NCI-H460 (cell line): ENCODE data around the gene ENTPD3. TPM values are rescaled to one million over a fixed set of nuclear protein-coding genes. Genes with fewer than 3 reads are reported as not detected.

ENCODE experiments used
- DNase-seq: peaks from one replicate; pipeline ENCODE4 v3.0.0-alpha.2; 2016; ENCODE audit warnings: low read depth; ENCODE audit errors: extremely low read depth
- total RNA-seq: library from RNA; depleted of rRNA; stranded (reverse); fragments of >200 nt; shearing (Covaris generic); gene quantifications from 2 replicates; pipeline ENCODE4 v1.2.3, GENCODE V29; 2014

The ENTPD3 gene
- total RNA-seq, 1 experiment from 2014 or later = not detected

DNA sequence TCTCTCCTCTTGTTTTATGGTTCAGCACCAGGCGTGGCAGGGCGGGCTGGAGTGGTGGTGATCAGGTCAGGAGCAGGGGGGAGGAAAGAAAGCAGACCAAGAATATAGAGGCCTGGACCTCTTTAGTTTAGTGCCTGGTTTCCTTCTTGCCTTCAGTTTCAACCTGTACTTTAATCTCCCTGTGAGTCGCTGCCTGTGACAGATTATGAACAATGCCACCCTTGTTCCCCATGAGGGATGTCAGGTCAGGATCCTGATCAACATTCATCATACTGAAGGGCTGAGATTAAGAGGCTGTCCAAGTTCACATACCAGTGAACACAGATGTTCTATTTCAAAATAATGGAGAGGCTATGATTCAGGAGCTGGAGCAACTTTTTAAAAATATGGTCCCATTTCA is 11.4 kb downstream of the ENTPD3 start:
- no peak for DNase-seq

DNA sequence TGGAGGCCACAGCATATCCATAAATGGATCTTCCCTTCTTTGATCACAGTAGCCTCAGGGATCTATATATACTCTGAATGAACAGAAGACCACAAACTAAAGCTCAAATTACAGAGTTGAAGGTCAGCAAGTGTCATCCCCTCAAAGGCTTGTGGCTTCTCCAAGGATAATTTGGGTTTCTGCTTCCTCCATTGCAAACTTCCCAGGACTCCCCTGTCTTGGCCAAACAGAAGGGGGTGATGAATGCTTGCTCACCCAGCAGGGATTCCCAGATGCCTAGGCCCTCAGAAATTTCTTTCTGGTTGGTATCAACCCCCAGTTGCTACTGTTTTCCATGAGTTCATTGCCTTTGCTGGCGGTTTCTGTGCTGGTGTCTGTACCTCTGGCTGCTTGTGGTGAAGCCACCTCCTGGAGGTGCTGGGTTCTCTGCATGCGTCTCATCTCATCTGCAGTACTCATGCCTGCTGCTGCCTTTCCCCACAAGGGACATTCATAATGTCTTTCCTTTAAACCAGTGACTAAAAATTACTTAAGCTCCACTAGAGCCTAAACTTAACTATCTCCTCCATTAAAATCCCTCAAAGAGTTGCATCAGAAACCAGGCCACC is 17.7 kb downstream of the ENTPD3 start:
- DNase-seq = no peak

DNA sequence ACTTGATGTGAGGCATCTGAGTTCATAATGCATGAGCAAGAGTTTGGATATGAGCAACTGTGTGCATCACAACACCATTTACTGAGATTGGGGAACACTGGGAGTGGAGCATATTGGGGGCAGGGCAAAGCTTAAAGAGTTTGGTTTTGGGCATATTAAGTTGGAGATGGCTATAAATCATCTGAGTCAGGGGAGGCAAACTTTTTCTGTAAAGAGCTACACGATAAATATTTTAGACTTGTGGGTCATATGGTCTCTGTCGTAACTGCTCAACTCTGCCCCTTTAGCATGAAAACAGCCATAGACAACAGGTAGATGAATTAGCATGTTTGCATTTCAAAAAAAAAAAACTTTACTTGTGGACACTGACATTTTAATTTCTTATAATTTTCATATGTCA is 20.0 kb downstream of the ENTPD3 start:
- no peak for DNase-seq

DNA sequence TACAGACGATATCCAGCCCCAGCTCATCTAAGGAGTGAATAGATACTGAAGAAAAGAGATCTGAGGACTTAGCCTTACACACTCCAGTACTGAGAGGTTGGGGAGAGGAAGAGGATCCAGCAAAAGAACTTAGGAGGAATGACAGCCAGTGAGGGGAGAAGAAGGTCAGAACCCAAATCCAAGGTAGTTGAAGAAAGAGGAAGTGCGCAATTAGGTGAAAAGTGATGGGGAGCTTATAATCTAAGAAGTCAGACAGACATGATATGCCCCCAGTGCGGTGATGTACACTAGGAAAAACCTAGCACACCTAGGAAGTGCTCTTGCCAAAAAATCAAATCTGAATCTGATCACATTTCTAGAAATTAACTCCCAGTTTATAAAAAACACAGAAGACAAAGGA is 20.6 kb downstream of the ENTPD3 start:
- DNase-seq = no peak

DNA sequence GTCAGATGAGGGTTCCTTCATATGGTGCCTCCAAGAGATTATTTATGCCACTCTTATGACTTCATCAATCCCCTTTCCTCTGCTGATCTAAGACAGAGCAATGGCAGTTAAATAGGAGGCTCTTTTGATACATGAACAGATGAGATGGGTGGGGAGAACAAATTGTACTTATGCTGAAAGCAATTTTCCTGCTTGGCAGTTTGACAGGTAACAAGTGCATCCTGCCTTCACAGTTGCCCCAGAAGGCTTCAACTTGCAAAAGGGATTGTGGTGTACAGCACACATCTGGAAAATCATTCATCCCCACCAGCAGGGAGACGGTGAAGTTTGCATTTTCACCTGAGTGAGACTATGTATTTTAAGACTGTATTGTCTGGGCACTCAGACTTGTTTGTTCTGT is 27.3 kb downstream of the ENTPD3 start:
- no peak for DNase-seq

DNA sequence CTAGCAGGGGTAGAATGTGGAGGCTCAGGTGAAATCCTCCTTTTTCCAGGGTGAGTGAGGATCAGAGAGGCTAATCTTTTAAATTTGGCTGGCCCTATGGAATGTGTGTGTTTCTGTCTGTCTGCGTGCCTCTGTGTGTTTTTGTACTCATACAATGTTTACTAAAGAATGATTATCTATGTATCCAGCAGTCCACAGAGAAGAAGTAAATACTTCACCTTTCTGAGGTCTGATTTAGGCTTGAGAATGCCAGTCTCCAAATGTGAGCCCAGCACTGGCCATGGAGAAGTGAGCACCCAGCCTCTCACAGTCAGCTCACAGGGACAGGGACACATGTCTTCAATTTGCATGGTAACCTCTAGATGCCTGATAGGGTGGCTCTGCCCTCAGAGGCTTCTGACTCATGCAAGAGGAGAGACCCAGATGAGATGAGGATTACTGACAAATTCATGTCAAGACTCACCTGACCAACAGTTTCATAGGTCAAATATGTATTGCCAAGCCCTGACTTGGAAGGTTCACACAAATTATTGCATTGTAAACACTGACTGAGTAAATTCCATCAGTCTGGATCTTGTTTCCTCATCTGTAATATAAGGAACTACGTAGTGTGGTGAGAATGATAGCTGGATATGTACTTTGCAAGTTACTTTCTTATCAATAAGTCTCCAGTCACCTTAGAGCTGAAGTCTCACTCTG is 31.0 kb downstream of the ENTPD3 start:
- DNase-seq = no peak

DNA sequence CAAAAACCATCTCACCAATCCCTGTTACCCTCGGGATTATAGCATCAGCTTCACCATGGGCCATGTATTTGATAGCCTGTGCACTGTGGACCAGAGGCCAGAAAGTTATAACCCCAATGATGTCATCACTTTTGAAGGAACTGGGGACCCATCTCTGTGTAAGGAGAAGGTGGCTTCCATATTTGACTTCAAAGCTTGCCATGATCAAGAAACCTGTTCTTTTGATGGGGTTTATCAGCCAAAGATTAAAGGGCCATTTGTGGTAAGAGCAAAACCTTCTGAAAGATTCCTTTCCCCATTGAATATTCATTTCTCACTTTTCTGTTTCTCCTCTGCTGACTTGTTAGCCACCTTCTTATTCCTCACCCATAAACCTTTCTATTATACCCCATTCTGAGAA is 35.9 kb downstream of the ENTPD3 start:
- no peak for DNase-seq

DNA sequence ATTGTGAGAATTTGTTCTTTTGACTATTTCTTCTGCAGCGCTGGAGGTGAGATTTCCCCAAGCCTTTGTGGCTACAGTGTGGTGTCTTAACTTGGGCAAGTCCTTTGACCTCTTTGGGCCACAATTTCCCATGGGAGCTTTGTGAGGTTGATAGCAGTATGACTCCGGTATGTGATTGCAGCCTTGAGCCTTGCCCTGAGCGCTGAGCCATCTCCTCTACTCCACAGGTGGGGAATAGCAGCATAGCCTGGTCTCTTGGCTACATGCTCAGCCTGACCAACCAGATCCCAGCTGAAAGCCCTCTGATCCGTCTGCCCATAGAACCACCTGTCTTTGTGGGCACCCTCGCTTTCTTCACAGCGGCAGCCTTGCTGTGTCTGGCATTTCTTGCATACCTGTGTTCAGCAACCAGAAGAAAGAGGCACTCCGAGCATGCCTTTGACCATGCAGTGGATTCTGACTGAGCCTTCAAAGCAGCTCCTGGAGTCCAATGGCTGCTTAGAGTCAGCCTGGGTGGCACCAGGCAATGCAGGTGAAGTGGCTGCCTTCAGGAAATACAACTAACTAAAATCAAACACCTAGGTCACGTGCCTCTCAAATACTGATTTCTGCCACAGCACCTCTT is 40.2 kb downstream of the ENTPD3 start:
- DNase-seq = no peak

DNA sequence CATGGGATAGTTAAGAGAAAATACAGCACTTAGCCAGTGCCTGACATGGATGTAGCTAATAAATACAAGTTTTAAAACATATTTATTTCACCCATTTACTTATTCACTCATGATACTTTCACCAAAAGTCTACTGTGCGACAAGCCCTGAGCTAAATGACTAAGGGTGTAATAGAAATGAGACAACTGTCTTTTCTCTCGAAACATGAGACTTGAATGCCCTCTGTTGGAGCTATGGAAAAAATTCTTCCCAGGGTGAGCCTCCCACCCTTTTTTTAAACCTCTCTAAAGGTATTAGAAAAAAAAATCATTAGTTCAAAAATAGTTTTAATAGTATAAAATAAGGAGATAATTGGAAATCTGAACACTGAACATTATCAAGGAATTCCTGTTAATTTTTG is 45.8 kb downstream of the ENTPD3 start:
- DNase-seq = no peak

DNA sequence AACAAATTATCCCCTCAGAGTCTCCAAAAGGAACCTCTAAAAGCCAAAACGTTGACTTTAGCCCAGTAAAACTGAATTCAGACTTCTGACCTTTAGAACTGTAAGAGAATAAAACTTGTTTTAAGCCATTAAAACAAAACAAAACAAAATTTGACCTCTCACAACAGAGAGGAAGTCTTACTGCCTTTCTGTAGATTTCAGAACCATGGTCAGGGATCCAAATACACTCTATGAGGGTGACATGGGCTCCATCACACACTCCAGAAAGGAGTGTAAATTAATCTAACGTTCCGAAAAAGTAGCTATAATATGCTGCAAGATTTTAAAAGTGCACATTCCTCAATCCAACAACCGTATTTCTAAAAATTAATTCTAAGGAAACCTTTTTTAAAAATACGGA is 50.9 kb downstream of the ENTPD3 start:
- DNase-seq = no peak

DNA sequence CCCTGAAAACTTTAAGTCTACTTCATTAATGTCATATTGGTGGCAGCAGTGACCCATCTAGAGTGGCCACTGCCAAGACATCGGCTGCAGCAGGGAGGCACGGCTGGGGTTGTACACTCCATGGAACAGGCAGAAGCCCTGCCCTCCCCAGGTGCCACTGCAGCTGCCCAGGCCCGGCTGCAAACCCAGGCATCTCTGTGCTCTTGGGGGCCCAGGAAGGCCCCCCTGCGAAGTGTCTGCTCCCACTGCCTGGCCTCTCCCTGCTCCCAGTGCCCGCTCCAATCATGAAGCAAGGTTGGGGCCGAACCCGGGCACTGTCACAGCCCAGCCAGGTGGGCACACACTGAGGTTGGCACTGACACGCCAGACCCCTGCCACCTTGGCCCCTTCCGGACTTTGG is 58.1 kb downstream of the ENTPD3 start:
- no peak for DNase-seq

DNA sequence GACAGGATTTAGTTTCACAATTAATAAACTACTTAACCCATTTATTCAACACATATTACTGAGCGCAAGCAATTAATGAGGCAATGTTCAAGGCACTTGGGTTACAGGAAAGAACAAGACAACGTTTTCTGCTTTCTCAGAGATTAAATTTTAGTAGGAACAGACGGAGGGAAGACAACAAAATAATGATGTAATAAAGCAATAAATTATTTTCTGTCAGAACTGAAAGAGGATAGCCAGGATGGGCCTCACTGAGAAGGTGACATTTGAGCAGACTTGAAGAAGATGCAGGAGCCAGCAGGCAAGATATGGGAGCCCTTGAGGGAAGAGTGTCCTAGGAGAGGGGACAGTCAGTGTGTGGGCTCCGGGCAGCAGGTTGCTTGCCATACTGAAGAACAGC is 58.9 kb downstream of the ENTPD3 start:
- DNase-seq = no peak

DNA sequence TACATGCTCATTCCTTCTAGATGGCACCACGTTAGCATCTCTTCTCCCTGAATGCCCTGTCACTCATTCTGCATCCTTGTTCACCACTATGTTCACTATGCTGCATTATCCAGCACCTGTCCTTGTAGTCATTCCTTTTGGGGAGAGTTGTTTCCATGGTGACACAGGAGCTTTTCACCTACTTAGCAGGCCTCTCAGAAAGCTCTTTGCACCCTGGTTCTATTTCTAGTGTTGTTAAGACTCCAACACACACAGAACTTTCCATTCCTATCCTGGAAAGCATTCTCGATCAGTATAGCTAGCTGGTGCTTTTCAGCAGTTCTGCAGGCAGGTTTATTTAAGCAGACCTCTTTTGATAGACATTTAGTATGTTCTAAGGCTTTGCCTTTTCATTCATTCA is 63.5 kb downstream of the ENTPD3 start:
- no peak for DNase-seq

DNA sequence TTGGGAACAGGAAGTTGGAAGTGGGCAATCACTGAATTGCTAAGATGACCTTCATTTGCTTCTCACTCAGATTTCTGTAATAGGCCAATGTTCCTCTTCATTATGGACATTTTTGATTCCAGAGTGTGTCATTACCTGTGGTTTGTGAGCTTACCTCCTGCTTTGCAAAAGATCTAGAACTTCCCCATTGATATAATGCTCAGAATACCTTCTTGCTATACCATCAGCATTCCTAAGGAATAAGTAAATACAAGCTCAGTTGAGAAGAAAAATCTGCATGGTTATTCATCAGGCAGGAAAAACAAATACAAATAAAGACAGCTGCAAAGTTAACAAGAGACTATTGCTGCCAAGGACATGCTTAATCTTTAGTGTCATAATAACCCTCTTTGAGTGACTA is 64.6 kb downstream of the ENTPD3 start:
- DNase-seq = no peak

DNA sequence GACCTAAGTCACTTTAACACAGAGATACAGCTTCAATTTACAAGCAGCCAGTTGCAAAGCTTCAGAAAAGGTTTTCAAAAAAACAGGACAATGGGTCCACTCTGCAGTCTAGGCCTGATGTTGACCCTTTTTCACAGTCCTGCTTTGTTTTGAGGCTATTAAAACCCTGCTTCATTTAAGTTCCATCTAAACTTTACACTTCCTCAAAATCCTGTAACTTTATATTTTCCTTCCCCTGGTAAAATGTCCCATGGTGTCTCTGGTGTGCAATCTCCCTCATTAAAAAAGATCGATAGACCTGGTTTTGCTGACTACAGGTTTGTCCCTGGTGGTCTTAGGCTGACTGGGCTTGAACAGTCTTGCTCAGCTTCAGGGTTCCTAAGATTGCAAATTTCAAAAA is 65.1 kb downstream of the ENTPD3 start:
- no peak for DNase-seq

DNA sequence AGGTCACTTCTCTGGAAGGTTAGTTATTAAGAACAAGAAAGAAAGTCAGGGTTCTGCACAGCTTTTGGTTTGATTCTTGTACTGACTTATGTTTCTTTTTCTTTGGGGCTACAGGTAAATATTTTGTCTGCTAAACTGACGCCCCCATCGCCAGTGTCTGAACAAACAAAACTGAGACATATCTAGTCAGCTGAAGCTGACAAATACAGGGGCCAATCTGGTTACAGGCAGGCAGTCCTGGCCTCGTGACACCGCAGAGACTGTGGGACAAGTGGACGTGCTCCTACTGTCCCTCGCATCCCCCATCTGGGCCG is 65.5 kb downstream of the ENTPD3 start:
- DNase-seq = no peak

DNA sequence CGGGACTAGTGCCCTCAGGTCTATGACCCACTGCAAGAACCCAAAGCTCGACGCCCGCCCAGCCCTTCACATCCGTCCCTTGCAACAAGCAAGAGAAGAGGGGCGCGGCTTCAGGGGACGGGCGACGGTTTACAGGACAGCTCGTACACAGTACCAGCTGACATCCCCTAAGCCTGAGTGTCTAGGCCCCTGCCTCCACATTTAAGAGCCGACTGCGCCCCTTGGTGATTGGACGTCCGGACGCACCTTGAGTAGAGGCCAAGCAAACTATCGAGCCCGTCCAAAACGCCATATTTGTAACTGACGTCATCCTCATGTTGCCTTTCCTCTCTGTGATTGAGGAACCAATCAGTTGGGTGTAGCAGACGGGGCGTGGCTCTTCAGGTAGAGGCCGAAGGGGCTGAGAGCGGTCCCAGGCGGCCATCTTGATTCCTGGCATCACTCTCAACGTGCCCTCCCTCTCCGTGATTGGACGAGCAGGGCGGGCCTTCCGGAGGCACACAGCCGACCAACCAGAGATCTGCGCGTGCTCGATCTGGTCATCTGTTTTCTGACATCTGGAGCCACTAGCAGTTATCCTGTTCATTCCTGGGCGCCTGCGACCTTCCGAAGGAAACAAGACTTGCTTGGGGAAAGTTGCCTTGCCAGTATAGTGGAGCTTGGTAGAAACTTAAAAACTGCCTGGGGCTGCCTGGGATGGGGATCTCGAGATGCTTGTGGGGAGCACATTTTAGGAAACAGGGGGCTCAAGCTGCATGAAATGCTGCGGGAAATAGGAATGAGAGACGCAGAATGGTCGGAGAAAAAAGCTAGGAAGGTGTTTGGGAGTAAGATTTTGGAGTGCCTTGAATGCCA is 66.1 kb downstream of the ENTPD3 start:
- DNase-seq = peak; percentile 95

DNA sequence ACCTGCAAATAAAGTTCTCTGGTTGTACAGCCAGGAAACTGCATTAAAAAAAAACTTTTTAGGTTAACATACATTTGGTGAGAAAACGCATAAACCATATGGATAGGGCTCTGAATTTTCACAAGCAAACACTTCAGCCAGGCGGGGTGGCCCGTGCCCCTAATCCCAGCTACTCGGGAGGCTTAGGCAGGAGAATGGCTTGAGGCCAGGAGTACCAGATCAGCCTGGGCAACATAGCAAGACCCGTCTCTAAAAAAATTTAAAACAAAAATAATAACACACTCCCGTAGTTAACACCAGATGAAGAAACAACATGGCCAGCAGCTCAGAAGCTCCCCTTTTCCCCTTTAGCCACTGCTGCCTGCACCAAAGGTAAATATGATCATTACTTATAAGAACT is 66.9 kb downstream of the ENTPD3 start:
- DNase-seq = no peak

DNA sequence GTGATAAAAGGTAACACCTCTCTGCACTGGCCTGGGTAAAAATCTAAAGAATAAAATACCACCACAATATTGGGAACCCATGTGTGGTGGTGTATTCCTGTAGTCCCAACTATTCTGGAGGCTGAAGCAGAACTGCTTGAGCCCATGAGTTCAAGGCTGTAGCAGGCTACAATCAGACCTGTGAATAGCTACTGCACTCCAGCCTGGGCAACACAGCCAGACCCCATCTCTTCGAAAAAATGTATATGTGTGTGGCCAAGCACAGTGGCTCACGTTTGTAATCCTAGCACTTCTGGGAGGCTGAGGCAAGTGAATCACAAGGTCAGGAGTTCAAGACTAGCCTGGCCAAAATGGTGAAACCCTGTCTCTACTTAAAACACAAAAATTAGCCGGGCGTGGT is 68.3 kb downstream of the ENTPD3 start:
- no peak for DNase-seq

DNA sequence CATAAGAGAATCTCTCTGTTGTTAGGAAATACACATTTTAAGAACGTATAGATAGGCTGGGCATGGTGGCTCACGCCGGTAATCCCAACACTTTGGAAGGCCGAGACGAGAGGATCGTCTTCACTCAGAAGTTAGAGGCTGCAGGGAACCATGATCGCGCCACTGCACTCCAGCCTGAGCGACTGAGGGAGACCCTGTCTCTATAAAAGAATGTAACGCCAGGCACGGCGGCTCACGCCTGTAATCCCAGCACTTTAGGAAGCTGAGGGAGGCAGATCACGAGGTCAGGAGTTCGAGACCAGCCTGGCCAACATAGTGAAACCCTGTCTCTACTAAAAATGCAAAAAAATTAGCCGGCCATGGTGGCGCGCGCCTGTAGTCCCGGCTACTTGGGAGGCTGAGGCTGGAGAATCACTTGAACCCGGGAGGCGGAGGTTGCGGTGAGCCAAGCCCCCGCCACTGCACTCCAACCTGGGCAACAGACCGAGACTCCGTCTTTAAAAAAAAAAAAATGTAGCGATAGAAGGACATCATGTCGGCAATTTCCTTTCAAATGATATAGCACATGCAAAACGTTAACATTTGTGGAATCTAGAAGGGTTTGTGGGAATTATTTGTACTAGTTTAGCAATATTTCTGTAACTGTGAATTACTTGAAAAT is 69.4 kb downstream of the ENTPD3 start:
- no peak for DNase-seq
